HepG2 (cell line): ENCODE measurements around the gene IL12A.

Source experiments
- FLYWCH1 ChIP-seq: sonication (generic); formaldehyde crosslinking; IDR thresholded peaks from 2 replicates; pipeline ENCODE4 v1.8.1; 2023; ENCODE audit warnings: mild to moderate bottlenecking, missing genetic modification reagents
- STAG1 ChIP-seq: sonication (generic); formaldehyde crosslinking; IDR thresholded peaks from 2 replicates; pipeline ENCODE4 v1.4.0; 2020; ENCODE audit warnings: missing genetic modification reagents
- ZNF281 ChIP-seq: sonication (generic); formaldehyde crosslinking; IDR thresholded peaks from 2 replicates; pipeline ENCODE4 v1.4.0; 2020; ENCODE audit warnings: missing genetic modification reagents, borderline replicate concordance
- TF ChIP-seq, protein P1 (sequence below): sonication (generic); formaldehyde crosslinking; IDR thresholded peaks from 2 replicates; pipeline ENCODE4 v1.4.0; 2020; ENCODE audit warnings: missing genetic modification reagents, borderline replicate concordance
- TF ChIP-seq, protein P2 (sequence below): sonication (generic); formaldehyde crosslinking; IDR thresholded peaks from 2 replicates; pipeline ENCODE4 v1.4.0; 2020; ENCODE audit warnings: missing genetic modification reagents
- TF ChIP-seq, protein P3 (sequence below): sonication (generic); formaldehyde crosslinking; IDR thresholded peaks from 2 replicates; pipeline ENCODE4 v1.4.0; 2020; ENCODE audit warnings: missing genetic modification reagents

DNA sequence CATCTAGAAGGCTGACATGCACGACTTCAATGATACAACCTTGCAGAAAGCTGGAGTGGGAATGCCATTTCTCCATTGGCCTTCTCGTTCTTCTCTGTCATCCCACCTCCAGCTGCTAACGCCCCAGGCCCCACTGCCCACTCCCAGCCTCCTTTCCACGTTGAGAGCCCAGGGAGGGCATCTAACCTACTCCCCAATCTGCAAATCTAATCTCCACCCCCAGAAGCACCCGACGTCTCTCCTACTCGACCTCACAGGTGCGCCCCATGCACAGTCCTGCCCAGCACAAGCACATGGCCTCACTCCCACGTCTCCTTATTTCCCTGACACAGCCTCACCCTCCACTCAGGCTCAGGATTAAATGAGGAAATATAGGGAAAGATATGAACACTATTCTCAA lies 33.4 kb downstream of the IL12A start:
- TF ChIP-seq, protein P1, sequence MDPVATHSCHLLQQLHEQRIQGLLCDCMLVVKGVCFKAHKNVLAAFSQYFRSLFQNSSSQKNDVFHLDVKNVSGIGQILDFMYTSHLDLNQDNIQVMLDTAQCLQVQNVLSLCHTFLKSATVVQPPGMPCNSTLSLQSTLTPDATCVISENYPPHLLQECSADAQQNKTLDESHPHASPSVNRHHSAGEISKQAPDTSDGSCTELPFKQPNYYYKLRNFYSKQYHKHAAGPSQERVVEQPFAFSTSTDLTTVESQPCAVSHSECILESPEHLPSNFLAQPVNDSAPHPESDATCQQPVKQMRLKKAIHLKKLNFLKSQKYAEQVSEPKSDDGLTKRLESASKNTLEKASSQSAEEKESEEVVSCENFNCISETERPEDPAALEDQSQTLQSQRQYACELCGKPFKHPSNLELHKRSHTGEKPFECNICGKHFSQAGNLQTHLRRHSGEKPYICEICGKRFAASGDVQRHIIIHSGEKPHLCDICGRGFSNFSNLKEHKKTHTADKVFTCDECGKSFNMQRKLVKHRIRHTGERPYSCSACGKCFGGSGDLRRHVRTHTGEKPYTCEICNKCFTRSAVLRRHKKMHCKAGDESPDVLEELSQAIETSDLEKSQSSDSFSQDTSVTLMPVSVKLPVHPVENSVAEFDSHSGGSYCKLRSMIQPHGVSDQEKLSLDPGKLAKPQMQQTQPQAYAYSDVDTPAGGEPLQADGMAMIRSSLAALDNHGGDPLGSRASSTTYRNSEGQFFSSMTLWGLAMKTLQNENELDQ = no peak
- TF ChIP-seq STAG1 (no peak), ZNF281 (CRISPR knock-in tag) (no peak), FLYWCH1 (CRISPR knock-in tag) (no peak)
- TF ChIP-seq, protein P2, sequence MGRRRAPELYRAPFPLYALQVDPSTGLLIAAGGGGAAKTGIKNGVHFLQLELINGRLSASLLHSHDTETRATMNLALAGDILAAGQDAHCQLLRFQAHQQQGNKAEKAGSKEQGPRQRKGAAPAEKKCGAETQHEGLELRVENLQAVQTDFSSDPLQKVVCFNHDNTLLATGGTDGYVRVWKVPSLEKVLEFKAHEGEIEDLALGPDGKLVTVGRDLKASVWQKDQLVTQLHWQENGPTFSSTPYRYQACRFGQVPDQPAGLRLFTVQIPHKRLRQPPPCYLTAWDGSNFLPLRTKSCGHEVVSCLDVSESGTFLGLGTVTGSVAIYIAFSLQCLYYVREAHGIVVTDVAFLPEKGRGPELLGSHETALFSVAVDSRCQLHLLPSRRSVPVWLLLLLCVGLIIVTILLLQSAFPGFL (CRISPR knock-in tag) = no peak
- TF ChIP-seq, protein P3, sequence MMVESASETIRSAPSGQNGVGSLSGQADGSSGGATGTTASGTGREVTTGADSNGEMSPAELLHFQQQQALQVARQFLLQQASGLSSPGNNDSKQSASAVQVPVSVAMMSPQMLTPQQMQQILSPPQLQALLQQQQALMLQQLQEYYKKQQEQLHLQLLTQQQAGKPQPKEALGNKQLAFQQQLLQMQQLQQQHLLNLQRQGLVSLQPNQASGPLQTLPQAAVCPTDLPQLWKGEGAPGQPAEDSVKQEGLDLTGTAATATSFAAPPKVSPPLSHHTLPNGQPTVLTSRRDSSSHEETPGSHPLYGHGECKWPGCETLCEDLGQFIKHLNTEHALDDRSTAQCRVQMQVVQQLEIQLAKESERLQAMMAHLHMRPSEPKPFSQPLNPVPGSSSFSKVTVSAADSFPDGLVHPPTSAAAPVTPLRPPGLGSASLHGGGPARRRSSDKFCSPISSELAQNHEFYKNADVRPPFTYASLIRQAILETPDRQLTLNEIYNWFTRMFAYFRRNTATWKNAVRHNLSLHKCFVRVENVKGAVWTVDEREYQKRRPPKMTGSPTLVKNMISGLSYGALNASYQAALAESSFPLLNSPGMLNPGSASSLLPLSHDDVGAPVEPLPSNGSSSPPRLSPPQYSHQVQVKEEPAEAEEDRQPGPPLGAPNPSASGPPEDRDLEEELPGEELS (CRISPR knock-in tag) = no peak
